ENCODE measurements around the gene PLCL1. TPM values are rescaled to one million over a fixed set of nuclear protein-coding genes. Genes with fewer than 3 reads are reported as not detected.

Gene PLCL1
- total and polyA plus RNA-seq, 10 of the 15 experiments (the other 5 are each of a cell fraction or from before 2014, with no cell fraction given): 0.03 to 1.5 (median 0.22) TPM

- TF ChIP-seq ATF7 (IDR thresholded peaks at IDR 0.05; ENCODE audit: low read depth) (peak; percentile 89), POU2F2 (IDR thresholded peaks at IDR 0.05; ENCODE audit: borderline replicate concordance, low read depth, low read length) (peak; percentile 34; the same call in 1 of the 3 replicates), PAX5 (IDR thresholded peaks at IDR 0.05; ENCODE audit: borderline replicate concordance, low read depth, low read length) (peak; percentile 14; the same call in 1 of the 2 replicates), TCF3 (IDR thresholded peaks at IDR 0.05; ENCODE audit: borderline replicate concordance, insufficient read depth, low read depth, low read length) (no peak), ZNF207 (IDR thresholded peaks at IDR 0.05; ENCODE audit: borderline replicate concordance) (no peak), ZNF24 (IDR thresholded peaks at IDR 0.05) (peak; percentile 55; the same call in 1 of the 2 replicates), RB1 (IDR thresholded peaks at IDR 0.05; ENCODE audit: borderline replicate concordance) (peak; percentile 19; the same call in 1 of the 2 replicates), ZBTB4 (CRISPR knock-in tag; IDR thresholded peaks at IDR 0.05) (no peak)
Measured at GRCh38 chr2:198004921-198005829, 200.8 kb downstream of the PLCL1 start (continued).
